ENCODE measurements around the gene PEMT. TPM values are rescaled to one million over a fixed set of nuclear protein-coding genes. Genes with fewer than 3 reads are reported as not detected.

PEMT gene
- total and polyA plus RNA-seq, 12 donors = 19.7 to 141 (median 65.3) TPM

GRCh38 chr17:17560167-17560566, 31.3 kb downstream of the PEMT start:
- no peak for DNase-seq
- Histone ChIP-seq H3K27me3 (no peaks in the 10 kb centered on the region), H3K36me3 (replicated peaks in 1 of 2) (no peaks in the 10 kb centered on the region), H3K4me3 (no peak overlapping the region), H3K4me1 (replicated peaks in 1 of 2) (no peaks in the 10 kb centered on the region), H3K9me3 (replicated peaks in 1 of 3) (no peaks in the 10 kb centered on the region), H3K27ac (no peak overlapping the region)
- intact Hi-C loops (cut with DNase I) = loop anchor here (5.0 to 10.0 kb wide), 2 partner anchors 53 to 205 kb away; no protein-coding TSS in a partner anchor
- TF ChIP-seq CTCF (IDR thresholded peaks at IDR 0.05) (no peak), POLR2A (IDR thresholded peaks at IDR 0.05) (no peak)
- WGBS, 4 donors = 92 to 100% (median 94%) methylated on average over 2 to 10 of the region's 10 CpGs

- intact Hi-C loops (cut with DNase I) = no loop called here
- H3K36me3 ChIP-seq (replicated peaks in 1 of 2) = no peaks in the 10 kb centered on the region
- no peak for DNase-seq
- TF ChIP-seq POLR2A (IDR thresholded peaks at IDR 0.05) (no peak), CTCF (IDR thresholded peaks at IDR 0.05) (no peak)
- H3K27me3 ChIP-seq = no peaks in the 10 kb centered on the region
- H3K27ac ChIP-seq = no peak overlapping the region
- no peaks in the 10 kb centered on the region for H3K9me3 ChIP-seq (replicated peaks in 1 of 3)
- H3K4me1 ChIP-seq (replicated peaks in 1 of 2) = no peaks in the 10 kb centered on the region
- 69 to 89% (median 82%) methylated on average over 3 to 8 of the region's 8 CpGs for WGBS, 4 donors
- no peak overlapping the region for H3K4me3 ChIP-seq
These were observed 32.3 kb downstream of the PEMT start for GRCh38 chr17:17559164-17559563.

- 80 to 91% (median 87%) methylated on average over 7 to 8 of the region's 8 CpGs for WGBS, 4 donors
- no peak overlapping the region for H3K4me3 ChIP-seq
- intact Hi-C loops (cut with DNase I) = no loop called here
- TF ChIP-seq CTCF (IDR thresholded peaks at IDR 0.05) (no peak), POLR2A (IDR thresholded peaks at IDR 0.05) (no peak)
- H3K27ac ChIP-seq = no peak overlapping the region
- no peaks in the 10 kb centered on the region for H3K27me3 ChIP-seq
- H3K4me1 ChIP-seq (replicated peaks in 1 of 2) = no peaks in the 10 kb centered on the region
- H3K36me3 ChIP-seq (replicated peaks in 1 of 2) = no peaks in the 10 kb centered on the region
- no peaks in the 10 kb centered on the region for H3K9me3 ChIP-seq (replicated peaks in 1 of 3)
- no peak for DNase-seq
These were observed 33.1 kb downstream of the PEMT start for GRCh38 chr17:17558431-17558830.

GRCh38 chr17:17557796-17558195, 33.7 kb downstream of the PEMT start:
- H3K27ac ChIP-seq = no peak overlapping the region
- H3K36me3 ChIP-seq (replicated peaks in 1 of 2) = no peaks in the 10 kb centered on the region
- H3K4me1 ChIP-seq (replicated peaks in 1 of 2) = no peaks in the 10 kb centered on the region
- TF ChIP-seq POLR2A (IDR thresholded peaks at IDR 0.05) = no peak
- TF ChIP-seq CTCF (IDR thresholded peaks at IDR 0.05) = no peak
- H3K27me3 ChIP-seq = no peaks in the 10 kb centered on the region
- DNase-seq = no peak
- no peaks in the 10 kb centered on the region for H3K9me3 ChIP-seq (replicated peaks in 1 of 3)
- intact Hi-C loops (cut with DNase I) = no loop called here
- no peak overlapping the region for H3K4me3 ChIP-seq
- WGBS, 4 donors = 91 to 98% (median 95%) methylated on average over 7 to 9 of the region's 9 CpGs

Data from adrenal gland (tissue), 12 donors.